HEK293 (cell line): ENCODE results near the gene SHROOM3.
A peak's percentile ranks its signal among the peaks of the same experiment; 100 is the strongest.

ENCODE experiments used
- CTCF ChIA-PET: fragments of 350-600 bp; formaldehyde crosslinking; extraction: SDS; loops from one replicate; lab custom pipeline; 2021; ENCODE audit warnings: antibody characterized with exemption; lab: Yijun Ruan, JAX
- POLR2A ChIA-PET: fragments of 300-600 bp; formaldehyde crosslinking; extraction: SDS; loops from one replicate; lab custom pipeline; 2020; ENCODE audit warnings: antibody characterized with exemption, inconsistent platforms; lab: Yijun Ruan, JAX
- H3K27ac ChIP-seq: fragments of 200-500 bp; sonication (Bioruptor generic); 2 replicates; pipeline ENCODE4 v1.5.1; 2014; ENCODE audit warnings: low read depth, low read length, control low read depth, inconsistent platforms; ENCODE audit errors: extremely low read depth
- H3K36me3 ChIP-seq, 2 experiments: fragments of 200-500 bp in 1 of 2; sonication (Bioruptor generic) in 1 of 2; 1 replicate in 1 of 2; 2 replicates in 1 of 2; pipeline ENCODE4 v1.5.1; 2014 to 2017; ENCODE audit warnings: inconsistent platforms in 2 of 2, low read length in 2 of 2; ENCODE audit not compliant: control insufficient read depth in 2 of 2, insufficient read depth in 1 of 2
- H3K4me1 ChIP-seq: fragments of 200-500 bp; sonication (Bioruptor generic); 2 replicates; pipeline ENCODE4 v1.5.1; 2014; ENCODE audit warnings: mild to moderate bottlenecking, low read length, inconsistent platforms; ENCODE audit not compliant: control insufficient read depth, insufficient read depth
- H3K4me3 ChIP-seq: 2 replicates; pipeline ENCODE4 v1.5.1; 2011; ENCODE audit warnings: low read depth, mild to moderate bottlenecking, control low read depth, low read length, moderate library complexity
- H3K9me3 ChIP-seq: fragments of 200-500 bp; sonication (Bioruptor generic); 2 replicates; pipeline ENCODE4 v1.5.1; 2014; ENCODE audit warnings: low read depth, low read length, inconsistent platforms; ENCODE audit not compliant: control insufficient read depth, insufficient read depth
- ELK4 ChIP-seq: IDR thresholded peaks from 2 replicates; pipeline ENCODE4 v1.6.1; 2011; ENCODE audit warnings: mild to moderate bottlenecking, low read depth, low read length, borderline replicate concordance
- HIC1 ChIP-seq: fragments of 450-650 bp; formaldehyde crosslinking; IDR thresholded peaks from 2 replicates; pipeline ENCODE4 v1.5.1; 2016; ENCODE audit warnings: missing biosample characterization, missing genetic modification characterization
- KLF10 ChIP-seq: fragments of 450-650 bp; IDR thresholded peaks from 2 replicates; pipeline ENCODE4 v1.5.1; 2018; ENCODE audit warnings: missing biosample characterization, mild to moderate bottlenecking, missing genetic modification characterization
- OSR2 ChIP-seq: fragments of 450-650 bp; formaldehyde crosslinking; IDR thresholded peaks from 2 replicates; pipeline ENCODE4 v1.5.1; 2016; ENCODE audit warnings: missing biosample characterization, missing genetic modification characterization
- PRDM6 ChIP-seq: fragments of 450-650 bp; formaldehyde crosslinking; IDR thresholded peaks from 2 replicates; pipeline ENCODE4 v1.5.1; 2017; ENCODE audit warnings: missing biosample characterization, missing genetic modification characterization
- TRIM28 ChIP-seq: IDR thresholded peaks from 2 replicates; pipeline ENCODE4 v1.6.1; 2011; ENCODE audit warnings: low read length, control low read depth, borderline replicate concordance
- ZBTB7A ChIP-seq: fragments of 450-650 bp; formaldehyde crosslinking; IDR thresholded peaks from 2 replicates; pipeline ENCODE4 v1.5.1; 2016; ENCODE audit warnings: low read depth, missing biosample characterization, missing genetic modification characterization
- ZEB2 ChIP-seq: fragments of 450-650 bp; formaldehyde crosslinking; IDR thresholded peaks from 2 replicates; pipeline ENCODE4 v1.5.1; 2016; ENCODE audit warnings: missing biosample characterization, missing genetic modification characterization
- ZFP37 ChIP-seq: fragments of 450-650 bp; formaldehyde crosslinking; IDR thresholded peaks from 2 replicates; pipeline ENCODE4 v1.5.1; 2016; ENCODE audit warnings: missing biosample characterization, missing genetic modification characterization
- ZNF140 ChIP-seq: fragments of 450-650 bp; formaldehyde crosslinking; IDR thresholded peaks from 2 replicates; pipeline ENCODE4 v1.5.1; 2016; ENCODE audit warnings: missing biosample characterization, missing genetic modification characterization
- ZNF184 ChIP-seq: fragments of 450-650 bp; IDR thresholded peaks from 2 replicates; pipeline ENCODE4 v1.5.1; 2018; ENCODE audit warnings: missing biosample characterization, mild to moderate bottlenecking, missing genetic modification characterization
- ZNF341 ChIP-seq: fragments of 450-650 bp; formaldehyde crosslinking; IDR thresholded peaks from 2 replicates; pipeline ENCODE4; 2016; ENCODE audit warnings: low read depth, missing biosample characterization, missing genetic modification characterization
- ZNF354C ChIP-seq: fragments of 450-650 bp; formaldehyde crosslinking; IDR thresholded peaks from 2 replicates; pipeline ENCODE4 v1.5.1; 2016; ENCODE audit warnings: missing biosample characterization, missing genetic modification characterization, low read depth, borderline replicate concordance
- ZNF488 ChIP-seq: fragments of 450-650 bp; formaldehyde crosslinking; IDR thresholded peaks from 2 replicates; pipeline ENCODE4 v1.5.1; 2016; ENCODE audit warnings: missing biosample characterization, missing genetic modification characterization
- ZNF518A ChIP-seq: fragments of 450-650 bp; formaldehyde crosslinking; conservative IDR thresholded peaks from 2 replicates; pipeline ENCODE4 v1.5.1; 2016; ENCODE audit warnings: low read depth, missing biosample characterization, missing genetic modification characterization
- ZNF660 ChIP-seq: fragments of 450-650 bp; IDR thresholded peaks from 2 replicates; pipeline ENCODE4 v1.5.1; 2018; ENCODE audit warnings: missing biosample characterization, mild to moderate bottlenecking, missing genetic modification characterization
- ZNF76 ChIP-seq: fragments of 450-650 bp; formaldehyde crosslinking; IDR thresholded peaks from 2 replicates; pipeline ENCODE4; 2016; ENCODE audit warnings: low read depth, missing biosample characterization, missing genetic modification characterization, borderline replicate concordance
- ZSCAN16 ChIP-seq: fragments of 450-650 bp; formaldehyde crosslinking; IDR thresholded peaks from 2 replicates; pipeline ENCODE4 v1.5.1; 2016; ENCODE audit warnings: missing biosample characterization, missing genetic modification characterization

Gene SHROOM3

GRCh38 chr4:76803522-76803921 is 368.5 kb downstream of the SHROOM3 start (continued):
- TF ChIP-seq ZNF184 (tag by site-specific recombination): peak; percentile 72; the same call in 1 of the 2 replicates
- TF ChIP-seq TRIM28: peak; percentile 62; the same call in 1 of the 2 replicates
- no peak for TF ChIP-seq ZFP37 (tag by site-specific recombination)
- 0 out of 2 replicates have a peak, but pooled peaks have one; percentile 31 for TF ChIP-seq HIC1 (tag by site-specific recombination)
- peak; percentile 33; the same call in 1 of the 2 replicates for TF ChIP-seq PRDM6 (tag by site-specific recombination)
- 0 out of 2 replicates have a peak, but pooled peaks have one; percentile 14 for TF ChIP-seq ZEB2 (tag by site-specific recombination)
- TF ChIP-seq ZNF354C (tag by site-specific recombination): no peak
- TF ChIP-seq ZNF660 (tag by site-specific recombination): peak; percentile 78
- TF ChIP-seq ZNF518A (tag by site-specific recombination): peak; percentile 48; the same call in 1 of the 2 replicates
- peak; percentile 47; the same call in 1 of the 2 replicates for TF ChIP-seq OSR2 (tag by site-specific recombination)

- Histone ChIP-seq H3K27ac (no peak overlapping the region), H3K4me3 (no peak overlapping the region), H3K36me3 (no peaks in the 10 kb centered on the region), H3K9me3 (no peaks in the 10 kb centered on the region; the same call in 1 of the 2 replicates), H3K4me1 (peaks cover 4% of the 10 kb centered on the region; the same call in 1 of the 2 replicates)
- POLR2A ChIA-PET: no interaction called here
- CTCF ChIA-PET: interaction anchor here (0.6 kb wide), 1 partner anchor 35 kb away, joined by 3 read pairs; no protein-coding TSS in a partner anchor
- TF ChIP-seq ZNF140 (peak; percentile 24; the same call in 1 of the 2 replicates), KLF10 (no peak)
Measured at GRCh38 chr4:76804096-76804495, 369.1 kb downstream of the SHROOM3 start.

- Histone ChIP-seq H3K36me3 (no peaks in the 10 kb centered on the region), H3K9me3 (no peaks in the 10 kb centered on the region; the same call in 1 of the 2 replicates), H3K4me3 (no peak overlapping the region), H3K27ac (no peak overlapping the region), H3K4me1 (peaks cover 4% of the 10 kb centered on the region; the same call in 1 of the 2 replicates)
- ChIA-PET POLR2A (no interaction called here), CTCF (no interaction called here)
- TF ChIP-seq ELK4: no peak
- no peak for TF ChIP-seq ZSCAN16 (tag by site-specific recombination)
- no peak for TF ChIP-seq ZNF488 (tag by site-specific recombination)
- TF ChIP-seq ZNF341 (tag by site-specific recombination): no peak
- TF ChIP-seq ZBTB7A (tag by site-specific recombination): no peak
- no peak for TF ChIP-seq ZNF140
- no peak for TF ChIP-seq ZNF76
Measured at GRCh38 chr4:76806346-76806745, 371.3 kb downstream of the SHROOM3 start.
